ENCODE results near the gene SKAP1.
"Not testable (repeated sequence)": the region's sequence is repeated elsewhere in the genome, so short reads cannot be mapped to it uniquely, and the experiment has no call there.

SKAP1 gene

DNA sequence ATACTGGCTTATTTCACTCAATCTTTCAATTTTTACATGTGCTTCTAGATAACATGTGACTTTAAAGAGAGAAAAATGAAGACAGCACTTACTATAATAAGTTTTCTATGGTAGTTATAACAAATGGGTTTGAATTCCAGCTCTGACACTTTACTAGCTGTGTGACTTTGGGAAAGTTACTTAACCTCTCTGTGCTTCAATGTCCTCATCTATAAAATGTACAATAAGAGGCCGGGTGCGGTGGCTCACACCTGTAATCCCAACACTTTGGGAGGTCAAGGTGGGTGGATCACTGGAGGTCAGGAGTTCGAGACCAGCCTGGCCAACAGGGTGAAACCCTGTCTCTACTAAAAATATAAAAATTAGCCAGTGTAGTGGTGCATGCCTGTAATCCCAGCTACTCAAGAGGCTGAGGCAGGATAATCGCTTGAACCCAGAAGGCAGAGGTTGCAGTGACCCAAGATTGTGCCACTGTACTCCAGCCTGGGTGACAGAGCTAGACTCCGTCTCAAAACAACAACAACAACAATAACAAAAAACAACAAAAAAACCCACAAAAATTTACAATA lies 184.5 kb downstream of the SKAP1 start:
- DNase-seq (ENCODE audit: low read depth in 2 of 2), result not testable (repeated sequence)

DNA sequence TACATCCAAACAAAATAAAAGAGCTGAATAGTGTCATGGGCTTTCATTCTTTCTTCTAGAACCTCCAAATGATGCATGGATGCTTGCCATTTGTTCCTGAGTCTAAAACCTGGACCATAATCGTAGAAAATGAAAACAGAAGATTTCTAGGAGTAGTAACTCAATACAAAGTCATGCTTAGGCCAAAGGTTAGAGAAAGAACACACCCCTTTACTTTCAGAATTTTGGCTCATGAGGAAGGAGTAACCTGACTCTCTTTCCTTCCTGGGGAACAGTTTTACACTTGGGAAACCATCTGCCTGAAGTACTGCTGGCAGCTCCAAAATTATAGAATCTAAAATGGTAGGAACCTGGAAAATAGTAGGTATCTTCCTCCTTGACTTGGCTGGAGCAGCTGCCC lies 185.2 kb downstream of the SKAP1 start:
- DNase-seq (ENCODE audit: low read depth in 2 of 2), result no peak

GRCh38 chr17:48244121-48244711 lies 185.8 kb downstream of the SKAP1 start:
- no peak for DNase-seq (ENCODE audit: low read depth in 2 of 2)

DNA sequence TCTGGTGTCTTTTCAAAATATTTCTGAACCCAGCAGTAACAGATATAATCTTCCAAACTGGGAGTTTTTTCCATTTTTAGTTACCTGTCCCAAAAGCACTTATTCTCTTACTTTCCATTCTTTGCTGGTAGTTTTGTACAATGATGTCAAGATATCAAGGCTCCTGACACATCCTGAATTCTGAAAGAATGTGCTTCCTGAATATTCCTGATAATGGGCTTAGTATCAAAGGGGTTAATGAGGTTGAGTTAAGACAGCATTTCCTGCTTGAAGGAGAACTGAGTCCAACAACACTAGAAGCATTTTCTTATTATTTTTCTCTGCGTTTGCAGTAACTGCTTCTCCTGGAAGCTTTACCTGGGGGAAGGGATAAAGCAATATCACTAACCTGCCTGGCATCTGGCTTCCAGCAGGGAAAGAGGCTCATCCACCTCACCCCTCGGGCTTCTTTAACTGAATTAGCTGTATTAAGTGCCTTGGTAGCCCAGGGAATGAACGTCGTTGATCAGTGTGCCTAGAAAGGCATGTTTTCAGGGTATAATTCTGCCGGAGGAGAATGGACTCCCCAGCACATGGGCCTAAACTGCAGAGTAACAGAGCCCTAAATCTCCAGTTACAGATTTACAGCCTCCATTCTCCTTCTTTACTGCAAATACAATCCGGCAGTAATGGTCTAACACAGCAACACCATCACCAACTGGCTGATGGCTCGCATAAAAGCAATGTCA lies 188.1 kb downstream of the SKAP1 start:
- DNase-seq (ENCODE audit: low read depth in 2 of 2), result no peak

GRCh38 chr17:48241131-48241591 lies 188.9 kb downstream of the SKAP1 start:
- no peak for DNase-seq (ENCODE audit: low read depth in 2 of 2)

- DNase-seq (ENCODE audit: low read depth in 2 of 2), result no peak
These were observed 189.4 kb downstream of the SKAP1 start for GRCh38 chr17:48240562-48241130.

DNA sequence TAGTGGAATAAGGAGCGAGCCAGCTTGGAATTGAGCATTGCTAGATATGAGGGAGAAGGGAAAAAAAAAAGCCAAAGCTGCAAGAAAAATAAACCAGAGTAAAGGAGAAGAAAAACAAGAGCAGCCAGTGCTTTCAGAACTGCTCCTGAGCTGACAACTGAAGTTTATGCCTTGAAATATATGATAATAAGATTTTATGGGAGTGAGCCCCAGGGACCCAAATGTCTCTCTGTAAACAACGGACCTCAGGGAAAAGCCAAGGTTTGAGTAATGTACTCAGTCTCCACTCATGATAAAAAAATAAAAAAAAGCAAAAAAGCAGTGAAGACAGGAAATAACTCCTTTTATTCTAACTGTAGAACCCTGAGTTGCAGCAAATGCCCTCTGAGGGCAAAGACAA lies 189.9 kb downstream of the SKAP1 start:
- DNase-seq (ENCODE audit: low read depth in 2 of 2), result no peak

DNA sequence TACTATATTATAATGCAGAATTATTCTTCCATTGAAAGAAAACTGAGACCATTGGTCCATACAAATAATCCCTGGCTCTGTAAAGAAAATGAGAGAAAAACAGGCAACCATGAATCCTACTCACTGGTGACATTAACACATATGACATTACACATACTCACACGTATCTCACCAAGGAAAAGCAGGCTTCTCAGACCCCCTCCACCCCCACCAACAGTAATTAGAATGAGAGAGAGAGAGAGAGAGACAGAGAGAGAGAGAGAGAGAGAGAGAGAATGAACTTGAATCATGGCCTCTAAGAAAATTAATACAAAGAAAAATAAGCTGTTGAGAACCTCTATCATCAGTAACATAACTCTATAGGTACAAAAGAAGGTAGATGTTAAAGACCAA lies 190.4 kb downstream of the SKAP1 start:
- DNase-seq (ENCODE audit: low read depth in 2 of 2), result no peak

GRCh38 chr17:48238933-48239602 lies 190.9 kb downstream of the SKAP1 start:
- no peak for DNase-seq (ENCODE audit: low read depth in 2 of 2)

GRCh38 chr17:48237456-48237855 lies 192.6 kb downstream of the SKAP1 start:
- no peak for DNase-seq (ENCODE audit: low read depth in 2 of 2)

DNA sequence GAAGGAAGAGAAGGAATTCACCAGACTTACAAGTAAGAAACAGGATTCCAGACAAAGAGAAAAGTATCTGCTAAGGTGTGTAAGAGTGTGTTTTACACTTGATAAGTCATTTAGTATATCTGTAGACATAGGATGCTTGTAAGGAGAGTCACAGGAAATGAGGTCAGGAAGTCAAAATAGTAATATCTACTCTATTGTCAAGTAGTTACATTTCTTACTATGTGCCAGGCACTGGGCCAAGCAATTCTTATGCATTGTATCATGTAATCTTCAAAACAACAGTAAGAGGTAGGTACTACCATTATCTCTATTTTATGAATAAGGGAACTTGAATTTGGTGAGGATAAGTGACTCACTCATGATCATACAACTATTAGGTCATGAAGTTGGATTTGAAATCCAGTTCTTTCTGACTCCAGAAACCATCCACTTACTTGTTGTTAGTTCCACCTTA lies 193.3 kb downstream of the SKAP1 start:
- DNase-seq (ENCODE audit: low read depth in 2 of 2), result no peak

DNA sequence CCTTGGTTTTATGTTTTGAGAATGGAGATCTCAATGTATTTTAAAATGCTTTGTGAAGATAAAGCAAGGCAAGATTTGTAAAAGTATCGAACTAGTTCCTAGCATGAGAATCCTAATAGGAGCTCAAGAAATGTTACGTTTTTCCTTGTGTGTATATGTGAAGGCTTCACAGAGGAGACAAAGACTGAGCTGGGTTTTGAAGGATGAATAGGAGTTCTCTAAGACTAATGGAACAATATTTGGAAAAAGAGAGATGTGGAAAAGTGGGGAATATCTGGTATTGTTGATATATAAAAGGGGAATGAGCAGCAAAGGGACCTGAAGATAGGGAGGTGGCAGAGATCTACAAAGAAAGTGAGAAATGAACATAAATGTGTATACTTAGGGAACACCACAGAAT lies 195.1 kb downstream of the SKAP1 start:
- no peak for DNase-seq (ENCODE audit: low read depth in 2 of 2)

- DNase-seq (ENCODE audit: low read depth in 2 of 2), result no peak
These were observed 197.7 kb downstream of the SKAP1 start for GRCh38 chr17:48231995-48232959.

- no peak for DNase-seq (ENCODE audit: low read depth in 2 of 2)
These were observed 200.1 kb downstream of the SKAP1 start for GRCh38 chr17:48229936-48230335.

DNA sequence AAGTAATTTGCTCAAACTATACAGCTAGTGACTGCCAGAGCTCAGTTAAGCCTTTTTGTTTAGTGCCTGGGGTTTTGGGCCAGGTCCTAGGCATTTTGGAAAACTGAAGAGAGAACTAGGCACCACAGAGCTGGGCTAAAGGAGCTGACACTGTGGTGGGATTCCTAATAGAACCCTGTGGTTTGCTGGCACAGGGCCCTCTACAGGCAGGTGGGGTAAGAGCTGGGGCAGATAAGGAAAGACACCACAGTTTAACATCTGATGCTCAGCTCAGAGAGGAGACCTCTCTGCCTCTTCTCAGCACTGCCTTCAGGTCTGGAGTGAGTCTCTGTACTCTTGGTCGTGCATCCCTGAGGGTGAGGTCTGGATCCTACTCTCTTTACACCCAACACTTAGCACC lies 201.3 kb downstream of the SKAP1 start:
- DNase-seq (ENCODE audit: low read depth in 2 of 2), result no peak

DNA sequence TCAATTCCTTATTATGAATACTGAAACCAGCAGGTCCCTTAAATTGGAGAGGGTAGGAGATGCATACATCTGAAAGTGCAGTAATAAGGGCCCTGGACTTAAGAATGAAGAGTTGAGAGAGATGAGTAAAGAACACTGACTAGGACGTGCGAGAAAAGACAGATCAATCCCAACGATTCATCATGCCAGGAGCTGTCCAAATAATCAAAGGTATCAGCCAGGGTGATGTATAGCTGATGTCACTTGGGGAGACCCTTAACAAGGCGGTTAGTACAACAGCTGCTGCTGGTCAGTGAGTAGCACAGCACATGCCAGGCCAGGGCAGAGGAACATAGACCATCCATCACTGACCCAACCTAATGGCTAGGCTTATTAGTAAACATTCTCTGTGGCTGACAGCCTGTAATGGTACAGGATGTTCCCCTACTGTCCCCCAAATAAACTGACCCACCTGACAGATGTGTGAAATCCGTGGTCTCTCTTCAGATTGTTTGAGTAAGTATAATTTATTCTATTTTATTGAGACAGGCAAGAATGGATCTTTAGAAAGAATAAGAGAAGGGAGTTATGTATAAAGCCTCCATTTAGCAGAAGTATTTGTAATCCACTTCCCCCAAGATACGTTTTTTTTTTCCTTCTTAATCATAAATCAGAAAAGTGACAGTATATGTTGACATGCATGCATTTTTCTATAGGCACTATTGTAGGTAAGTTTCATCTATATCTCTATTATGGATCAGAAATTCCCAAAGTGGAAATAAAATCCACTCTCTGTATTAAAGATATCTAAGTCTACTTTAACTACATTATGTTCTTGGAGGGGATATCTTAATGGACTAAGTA lies 204.1 kb downstream of the SKAP1 start:
- no peak for DNase-seq (ENCODE audit: low read depth in 2 of 2)

GRCh38 chr17:48223945-48224344 lies 206.1 kb downstream of the SKAP1 start:
- DNase-seq (ENCODE audit: low read depth in 2 of 2), result no peak

DNA sequence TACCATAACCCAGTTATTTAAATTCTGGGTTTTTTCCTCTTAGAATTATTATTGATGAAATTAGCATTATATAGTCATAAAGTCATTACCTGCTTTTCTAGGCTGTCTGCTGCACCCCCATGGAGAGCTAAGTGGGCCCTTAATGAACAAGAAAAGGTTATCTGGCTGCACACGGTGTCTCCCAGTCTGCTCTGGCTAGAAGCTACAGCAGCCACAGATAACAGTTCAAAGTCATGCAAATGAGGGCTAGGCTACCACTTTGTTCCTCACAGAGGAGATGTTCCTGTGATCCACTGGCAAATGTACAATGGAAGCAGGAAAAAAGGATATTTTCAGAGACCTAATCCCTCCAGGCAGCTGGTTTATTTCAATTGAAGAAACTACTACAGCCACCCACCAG lies 210.4 kb downstream of the SKAP1 start:
- no peak for DNase-seq (ENCODE audit: low read depth in 2 of 2)

DNA sequence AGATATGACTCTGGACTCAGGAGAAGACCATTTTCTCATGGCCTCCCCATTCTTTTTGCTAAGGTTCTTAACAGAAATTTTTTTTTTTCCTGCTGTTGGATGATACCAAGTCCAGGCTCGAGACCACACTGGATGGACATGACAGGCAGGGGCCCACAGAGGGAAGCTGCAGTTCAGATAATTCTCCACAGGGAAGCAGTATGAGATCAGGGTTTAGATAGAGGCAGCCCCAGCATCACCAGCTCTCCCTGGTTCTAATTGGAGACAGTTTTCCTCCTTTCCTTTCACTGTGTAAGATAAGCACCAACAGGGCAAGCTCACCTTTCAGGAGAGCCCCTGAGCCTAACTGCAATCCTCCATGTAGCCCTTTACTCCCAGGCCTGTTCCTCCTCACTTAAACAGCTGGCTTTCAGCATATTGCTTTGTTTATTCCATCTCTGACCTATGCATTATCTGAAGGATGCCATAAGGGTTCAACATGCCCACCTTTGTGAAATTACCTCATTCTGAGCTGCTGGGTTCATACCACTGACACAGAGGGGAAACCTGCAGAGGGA lies 214.4 kb downstream of the SKAP1 start:
- DNase-seq (ENCODE audit: low read depth in 2 of 2), result no peak

DNA sequence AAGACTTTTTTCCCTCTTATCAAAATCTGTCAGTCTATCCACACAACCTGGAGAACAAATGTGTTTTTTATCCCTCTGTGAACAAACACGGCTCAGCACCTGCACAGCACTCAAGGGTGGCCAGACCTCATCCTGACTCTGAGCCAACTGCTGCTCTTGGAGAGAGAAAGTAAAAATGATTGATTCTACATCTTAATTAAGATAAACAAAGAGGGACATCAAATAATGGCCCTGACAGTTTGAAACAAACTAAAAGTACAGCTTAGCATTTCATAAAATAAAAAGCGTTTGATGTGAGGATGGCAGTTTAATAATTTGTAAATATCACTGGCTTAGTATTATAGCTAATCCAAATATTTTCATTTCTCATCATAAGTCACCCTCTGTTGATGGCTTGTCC lies 216.2 kb downstream of the SKAP1 start:
- no peak for DNase-seq (ENCODE audit: low read depth in 2 of 2)
